ENCODE measurements around the gene CHSY1.

DNA sequence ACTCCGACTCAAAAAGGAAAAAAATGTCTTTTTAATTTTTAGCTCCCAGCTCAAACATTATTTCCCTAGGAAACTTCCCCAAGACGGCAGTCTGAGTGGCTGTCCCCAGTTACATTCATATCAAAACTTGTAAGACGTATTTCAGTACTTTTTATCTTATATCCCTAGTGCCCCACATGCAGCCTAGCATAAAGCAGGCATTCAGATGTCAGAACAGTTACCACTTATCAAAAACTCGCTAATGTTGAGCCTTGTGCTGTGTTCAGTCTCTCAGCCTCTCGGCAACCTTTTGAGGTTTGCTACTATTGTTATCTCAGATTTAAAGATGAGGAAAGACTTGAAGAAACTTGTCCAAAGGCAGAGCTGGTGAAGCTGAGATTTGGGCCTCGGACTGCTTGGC, 32.1 kb upstream of the CHSY1 start:
- TF ChIP-seq POLR2A (IDR thresholded peaks at IDR 0.05), result no peak
- TF ChIP-seq, protein P1, sequence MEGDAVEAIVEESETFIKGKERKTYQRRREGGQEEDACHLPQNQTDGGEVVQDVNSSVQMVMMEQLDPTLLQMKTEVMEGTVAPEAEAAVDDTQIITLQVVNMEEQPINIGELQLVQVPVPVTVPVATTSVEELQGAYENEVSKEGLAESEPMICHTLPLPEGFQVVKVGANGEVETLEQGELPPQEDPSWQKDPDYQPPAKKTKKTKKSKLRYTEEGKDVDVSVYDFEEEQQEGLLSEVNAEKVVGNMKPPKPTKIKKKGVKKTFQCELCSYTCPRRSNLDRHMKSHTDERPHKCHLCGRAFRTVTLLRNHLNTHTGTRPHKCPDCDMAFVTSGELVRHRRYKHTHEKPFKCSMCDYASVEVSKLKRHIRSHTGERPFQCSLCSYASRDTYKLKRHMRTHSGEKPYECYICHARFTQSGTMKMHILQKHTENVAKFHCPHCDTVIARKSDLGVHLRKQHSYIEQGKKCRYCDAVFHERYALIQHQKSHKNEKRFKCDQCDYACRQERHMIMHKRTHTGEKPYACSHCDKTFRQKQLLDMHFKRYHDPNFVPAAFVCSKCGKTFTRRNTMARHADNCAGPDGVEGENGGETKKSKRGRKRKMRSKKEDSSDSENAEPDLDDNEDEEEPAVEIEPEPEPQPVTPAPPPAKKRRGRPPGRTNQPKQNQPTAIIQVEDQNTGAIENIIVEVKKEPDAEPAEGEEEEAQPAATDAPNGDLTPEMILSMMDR (IDR thresholded peaks at IDR 0.05 in 8 of 11, conservative IDR thresholded peaks at IDR 0.05 in 3 of 11), result no peak
